ENCODE results near the gene LRRC63.
A peak's percentile ranks its signal among the peaks of the same experiment; 100 is the strongest.
"Not testable (repeated sequence)": the region's sequence is repeated elsewhere in the genome, so short reads cannot be mapped to it uniquely, and the experiment has no call there.

The LRRC63 gene

DNA sequence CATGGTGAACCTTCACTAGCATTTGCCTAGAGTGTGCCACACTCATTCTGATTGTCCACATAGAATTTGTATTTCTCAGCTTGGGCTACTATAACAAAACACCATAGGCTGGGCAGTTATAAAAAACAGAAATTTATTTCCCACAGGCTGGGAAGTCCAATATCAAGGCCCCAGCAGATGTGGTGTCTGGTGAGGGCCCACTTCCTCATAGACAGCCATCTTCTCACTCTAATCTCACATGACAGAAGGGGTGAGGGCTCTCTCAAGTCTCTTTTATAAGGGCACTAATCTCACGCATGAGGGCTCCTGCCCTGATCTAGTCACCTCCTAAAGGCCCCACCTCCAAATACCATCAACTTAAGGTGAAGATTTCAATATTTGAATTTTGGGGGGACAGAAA lies 53.6 kb downstream of the LRRC63 start:
- no peak for DNase-seq (ENCODE audit: low read depth)

DNA sequence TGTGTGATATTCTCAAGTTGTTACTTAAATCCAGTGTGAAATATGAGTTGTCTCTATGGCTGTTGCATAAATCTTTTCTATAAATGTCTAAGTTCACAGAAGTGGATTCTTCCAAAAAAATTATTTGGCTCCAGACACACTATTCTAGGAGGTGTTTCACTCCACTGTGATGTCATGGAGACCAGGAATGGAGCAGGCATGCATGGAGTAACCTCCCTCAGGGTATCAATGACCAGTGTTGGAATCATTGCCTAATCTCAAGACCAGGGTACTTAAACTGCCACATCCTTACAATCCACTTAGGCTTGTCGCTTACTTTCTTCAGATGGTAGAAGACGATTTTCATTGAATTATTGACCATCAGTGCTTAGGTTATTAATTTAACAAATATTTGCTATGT lies 55.4 kb downstream of the LRRC63 start:
- no peak for DNase-seq (ENCODE audit: low read depth)

DNA sequence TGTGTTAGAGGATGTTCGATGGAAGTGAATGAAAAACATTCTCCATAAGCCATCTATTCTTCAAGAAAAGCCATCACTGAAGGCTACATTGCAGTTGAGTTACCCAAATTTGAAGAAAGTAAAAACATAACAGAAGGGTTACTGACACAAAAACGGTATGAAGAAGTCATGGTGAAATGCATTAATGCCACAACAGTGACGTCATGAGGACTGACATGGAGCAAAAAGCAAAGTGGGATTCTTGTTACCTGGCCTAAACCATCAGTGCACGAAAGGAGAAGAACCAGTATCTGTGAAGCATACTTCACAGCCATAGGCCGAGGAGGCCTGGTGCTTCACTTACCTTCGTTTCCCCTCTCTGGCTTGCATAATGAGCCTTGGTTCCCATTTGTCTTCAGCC lies 58.7 kb downstream of the LRRC63 start:
- DNase-seq (ENCODE audit: low read depth), result no peak

DNA sequence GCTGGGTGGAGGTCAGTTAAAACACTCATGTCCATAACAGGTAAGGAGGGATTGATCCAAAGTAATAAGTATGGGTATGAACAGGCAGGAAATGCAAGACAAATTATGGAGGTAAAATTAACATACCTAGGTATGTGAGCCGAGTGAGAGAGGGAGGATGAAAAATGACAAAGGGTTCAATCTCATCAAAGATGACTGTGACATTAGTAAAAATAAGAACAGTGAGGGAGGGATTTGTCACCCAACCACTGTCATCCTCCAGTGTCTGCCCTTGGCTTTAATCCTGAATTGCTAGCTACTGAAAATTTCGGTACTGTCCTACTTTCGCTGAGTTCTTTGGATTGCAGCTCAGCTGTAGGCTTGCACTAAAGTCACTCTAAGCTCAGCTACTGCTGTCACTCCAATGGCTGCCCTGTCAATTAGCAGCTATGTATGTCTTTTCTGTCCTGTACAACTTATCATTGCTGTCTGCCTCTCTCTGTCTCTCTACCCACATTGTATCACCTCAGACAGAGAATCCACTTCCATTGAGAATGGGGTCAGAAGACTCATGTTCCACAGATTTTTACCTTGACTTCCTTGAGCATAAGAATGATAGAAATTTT lies 62.5 kb downstream of the LRRC63 start:
- DNase-seq (ENCODE audit: low read depth), result no peak

DNA sequence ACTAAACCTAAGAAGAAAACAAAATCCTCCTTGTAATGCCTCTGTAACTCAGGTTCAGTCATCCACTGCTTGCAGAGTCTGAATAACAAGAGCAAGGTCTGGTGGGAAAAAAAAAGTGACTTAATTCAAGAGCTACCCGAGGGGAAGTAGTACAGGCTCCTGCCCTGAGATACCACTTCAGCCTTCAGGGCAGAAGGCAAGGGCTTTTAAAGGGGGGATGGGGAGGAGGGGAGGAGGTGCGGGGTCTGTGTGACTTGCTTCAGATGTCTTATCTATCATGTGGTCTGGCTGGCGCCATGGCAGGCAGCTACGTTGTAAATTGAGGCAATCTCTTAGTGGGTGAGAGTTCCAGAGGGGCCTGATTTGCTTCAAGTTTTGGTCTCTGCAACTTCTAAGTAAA lies 66.7 kb downstream of the LRRC63 start:
- DNase-seq (ENCODE audit: low read depth), result no peak

DNA sequence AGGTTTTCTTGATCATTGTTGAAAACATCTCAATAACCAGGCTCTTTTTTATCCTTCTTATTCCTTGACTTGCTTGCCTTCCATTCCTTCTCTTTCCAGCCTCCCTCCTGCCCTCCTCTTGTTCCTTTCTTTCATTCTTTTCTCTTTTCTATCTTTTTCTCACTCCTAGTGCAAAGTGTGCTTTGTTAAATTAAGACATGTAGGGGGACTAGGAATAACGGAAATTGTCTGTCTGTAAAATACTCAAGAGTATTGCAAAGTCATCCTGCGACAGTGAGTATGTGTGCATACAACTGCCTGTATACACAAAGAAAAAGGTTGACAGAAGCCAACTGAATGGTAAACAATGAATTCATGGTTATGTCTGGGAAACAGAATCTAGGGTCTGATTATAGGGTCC lies 70.1 kb downstream of the LRRC63 start:
- no peak for DNase-seq (ENCODE audit: low read depth)

DNA sequence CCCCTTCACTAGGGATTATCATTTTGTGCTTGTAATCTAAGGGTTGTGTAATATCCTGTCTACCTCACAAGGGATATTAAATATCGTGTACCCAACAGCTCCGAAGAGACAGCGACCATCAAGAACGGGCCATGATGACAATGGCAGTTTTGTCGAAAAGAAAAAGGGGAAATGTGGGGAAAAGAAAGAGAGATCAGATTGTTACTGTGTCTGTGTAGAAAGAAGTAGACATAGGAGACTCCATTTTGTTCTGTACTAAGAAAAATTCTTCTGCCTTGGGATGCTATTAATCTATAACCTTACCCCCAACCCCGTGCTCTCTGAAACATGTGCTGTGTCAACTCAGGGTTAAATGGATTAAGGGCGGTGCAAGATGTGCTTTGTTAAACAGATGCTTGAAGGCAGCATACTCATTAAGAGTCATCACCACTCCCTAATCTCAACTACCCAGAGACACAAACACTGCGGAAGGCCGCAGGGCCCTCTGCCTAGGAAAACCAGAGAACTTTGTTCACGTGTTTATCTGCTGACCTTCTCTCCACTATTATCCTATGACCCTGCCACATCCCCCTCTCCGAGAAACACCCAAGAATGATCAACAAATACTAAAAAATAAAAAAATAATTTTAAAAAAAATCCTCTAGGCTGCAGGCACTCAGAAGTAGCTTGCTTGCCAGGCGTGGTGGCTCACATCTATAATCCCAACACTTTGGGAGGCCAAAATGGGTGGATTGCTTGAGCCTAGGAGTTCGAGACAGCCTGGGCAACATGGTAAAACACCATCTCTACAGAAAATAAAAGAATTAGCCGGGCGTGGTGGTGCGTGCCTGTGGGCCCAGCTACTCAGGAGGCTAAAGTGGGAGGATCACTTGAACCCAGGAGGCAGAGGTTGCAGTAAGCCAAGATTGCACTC lies 72.4 kb downstream of the LRRC63 start:
- not testable (repeated sequence) for DNase-seq (ENCODE audit: low read depth)

DNA sequence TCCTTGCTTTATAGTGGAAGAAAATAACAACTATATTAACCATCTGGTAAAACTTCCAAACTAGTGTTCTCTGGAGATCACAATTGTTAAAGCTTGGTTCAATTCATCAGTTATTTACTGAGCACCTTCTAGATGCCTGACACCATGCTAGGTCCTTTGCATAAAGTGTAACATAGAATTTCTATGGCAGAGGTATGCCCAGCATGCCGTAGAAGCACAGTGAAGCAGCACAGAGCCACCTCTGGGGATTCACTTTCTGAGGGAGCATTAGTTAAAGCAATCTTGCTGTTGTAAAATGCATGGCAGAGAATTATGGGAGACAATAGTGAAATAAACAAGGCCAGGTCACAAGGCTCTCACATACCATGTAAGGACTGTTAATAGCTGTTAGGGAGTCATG lies 75.2 kb downstream of the LRRC63 start:
- no peak for DNase-seq (ENCODE audit: low read depth)

DNA sequence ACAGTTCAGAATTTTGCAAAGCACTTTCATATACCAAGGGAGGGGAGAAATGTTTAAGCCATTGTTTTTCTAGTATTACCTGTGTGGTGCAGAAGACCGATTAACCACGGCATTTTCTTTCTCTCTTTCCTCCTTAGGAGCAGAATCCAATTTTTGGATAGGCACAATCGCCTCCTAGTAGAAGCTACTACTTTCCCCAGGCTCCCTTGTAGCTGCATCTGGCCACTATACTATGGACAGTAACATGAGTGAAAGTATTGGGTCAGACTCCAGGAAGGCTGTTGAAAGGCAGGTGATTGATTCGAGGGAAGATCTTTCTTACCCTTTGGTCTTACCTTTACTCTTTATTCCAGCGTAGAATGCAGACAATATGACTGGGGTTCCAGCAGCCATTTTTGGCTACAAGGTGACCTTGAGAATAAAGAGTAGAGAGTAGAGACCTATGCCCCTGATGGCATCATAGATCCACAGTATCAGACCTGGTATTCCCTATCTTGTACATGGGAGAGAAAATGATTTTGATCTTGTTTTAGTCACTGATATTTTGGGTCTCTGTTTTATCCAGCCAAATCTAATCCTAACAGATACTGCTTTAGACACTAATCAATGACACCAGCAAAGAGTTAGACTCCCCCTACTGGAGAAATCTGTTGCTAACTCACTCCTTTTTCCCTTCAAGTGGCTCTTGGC lies 77.0 kb downstream of the LRRC63 start:
- peak; percentile 60 for DNase-seq (ENCODE audit: low read depth)

DNA sequence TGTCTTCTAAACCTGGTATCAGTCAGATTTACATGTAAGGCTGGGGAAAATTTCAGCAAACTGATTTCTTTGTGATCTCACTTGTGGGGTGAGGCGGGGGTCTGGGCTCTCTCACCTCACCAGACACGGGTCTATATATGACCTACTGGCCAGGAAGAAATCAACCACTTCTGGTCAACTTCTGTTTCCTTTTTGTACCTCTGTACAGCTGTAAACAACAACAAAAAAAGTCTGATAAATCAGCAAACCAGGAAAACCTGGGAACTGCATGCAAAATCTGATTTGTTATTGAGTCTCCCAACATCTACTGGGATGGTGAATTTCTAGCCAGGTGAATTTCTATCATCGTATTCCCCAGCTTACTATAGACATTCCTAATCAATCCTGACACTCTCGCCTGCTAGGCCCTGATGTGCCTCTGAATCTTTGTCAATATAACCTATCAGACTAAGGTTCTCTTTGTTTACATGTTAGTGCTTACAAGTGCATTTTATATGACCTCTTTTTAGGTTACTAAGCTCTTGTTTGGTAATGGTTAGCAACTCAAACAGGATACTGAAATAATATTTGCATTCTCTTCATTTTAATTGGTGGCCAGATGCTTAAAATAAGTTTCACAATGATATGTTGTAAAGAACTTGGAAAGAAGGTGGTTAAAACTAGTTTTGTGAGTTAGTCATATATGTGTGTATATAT lies 77.7 kb downstream of the LRRC63 start:
- DNase-seq (ENCODE audit: low read depth), result no peak

DNA sequence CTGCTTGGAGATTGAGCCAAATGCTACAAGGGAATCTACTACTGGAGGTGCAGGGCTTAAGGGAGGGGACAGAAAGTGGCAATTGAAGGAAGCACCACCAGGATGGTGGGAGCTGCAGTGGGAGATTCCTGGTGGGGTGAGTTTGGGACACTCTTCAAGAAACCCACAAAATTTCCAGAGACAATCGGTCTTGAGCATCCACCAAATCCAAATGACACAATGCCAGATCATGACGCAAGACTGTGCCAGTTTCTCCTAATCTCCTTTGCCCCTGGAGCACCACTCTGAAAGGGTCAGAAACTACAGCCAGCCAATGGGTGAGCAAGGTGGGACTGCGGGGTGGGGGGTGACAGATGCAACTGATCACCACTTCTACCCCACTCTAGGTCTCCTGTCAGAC lies 78.7 kb downstream of the LRRC63 start:
- DNase-seq (ENCODE audit: low read depth), result no peak

DNA sequence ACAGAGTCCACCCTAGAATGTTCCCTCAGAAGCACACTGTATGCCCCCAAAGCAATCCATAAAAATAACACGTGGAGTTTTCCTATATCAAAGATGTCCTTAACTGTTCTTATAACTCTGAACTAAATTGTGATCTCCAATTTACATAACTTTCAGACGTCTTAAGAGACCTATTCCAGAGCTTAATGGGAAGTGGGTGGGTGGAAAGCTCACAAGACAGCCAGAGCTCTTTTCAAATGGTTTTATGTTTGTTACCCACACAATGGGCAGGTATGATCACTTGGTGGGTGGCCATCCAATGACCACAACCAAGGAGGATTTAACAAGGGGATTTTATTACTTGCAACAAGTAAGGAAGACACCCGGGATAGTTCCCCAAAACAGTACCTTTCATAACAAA lies 81.7 kb downstream of the LRRC63 start:
- no peak for DNase-seq (ENCODE audit: low read depth)

DNA sequence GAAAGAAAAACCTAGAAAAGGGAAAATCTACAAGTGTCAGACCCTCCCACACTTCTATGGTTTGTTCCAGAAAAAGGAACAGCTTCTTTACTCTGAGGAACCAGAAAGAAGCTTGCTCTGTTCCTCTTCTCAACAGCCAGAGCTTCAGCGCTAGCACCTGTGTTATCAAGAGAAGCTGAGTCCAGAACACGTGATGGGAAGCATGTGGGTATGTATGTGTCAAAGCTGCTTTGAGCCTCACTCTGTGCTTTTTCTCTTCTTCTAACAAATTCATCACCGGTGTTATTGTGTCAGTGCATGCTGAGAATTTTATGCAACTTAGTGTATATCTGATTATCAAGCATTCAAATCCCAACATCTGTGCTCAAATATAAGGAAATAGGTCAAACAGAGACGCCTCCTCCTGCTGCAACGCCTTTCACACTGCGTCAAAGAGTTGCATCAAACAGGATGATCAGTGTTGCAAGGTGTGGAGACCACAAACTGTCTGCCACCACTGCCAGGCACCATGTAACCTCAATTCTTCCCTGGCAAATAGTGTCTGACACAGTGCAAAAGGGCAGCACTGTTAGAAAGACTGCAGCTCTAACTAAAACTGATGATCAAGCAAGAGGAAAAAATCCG lies 83.9 kb downstream of the LRRC63 start:
- peak; percentile 23 for DNase-seq (ENCODE audit: low read depth)

DNA sequence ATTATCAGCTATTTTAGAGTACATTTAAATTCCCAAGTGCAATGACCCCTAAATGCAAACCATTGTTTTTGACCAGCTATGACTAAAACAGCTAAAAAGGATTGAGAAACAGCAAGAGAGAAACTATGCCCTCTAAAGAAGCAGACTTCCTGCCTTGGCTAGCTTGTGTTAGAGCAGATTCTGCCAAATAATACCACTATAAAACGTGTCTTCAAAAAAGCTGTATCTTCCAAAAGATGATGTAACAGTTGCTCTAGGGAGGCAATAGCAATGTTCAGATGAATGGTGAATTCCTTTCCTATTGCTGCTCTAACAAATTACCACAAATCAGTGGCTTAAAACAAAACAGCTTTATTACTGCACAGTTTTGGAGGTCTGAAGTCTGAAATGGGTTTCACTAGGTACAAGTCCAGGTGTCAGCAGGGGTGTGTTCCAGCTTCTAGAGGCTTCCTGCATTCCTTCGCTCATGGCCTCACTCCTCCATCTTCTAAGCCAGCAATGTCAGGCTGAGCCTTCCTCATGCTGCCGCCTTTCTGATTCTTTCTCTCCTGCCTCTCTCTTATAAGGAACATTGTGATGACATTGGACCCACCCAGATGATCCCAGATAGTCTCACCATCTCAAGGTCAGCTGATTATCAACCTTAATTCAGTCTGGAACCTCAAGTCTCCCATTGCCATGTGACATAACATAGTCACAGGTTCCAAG lies 84.5 kb downstream of the LRRC63 start:
- DNase-seq (ENCODE audit: low read depth), result peak; percentile 70

DNA sequence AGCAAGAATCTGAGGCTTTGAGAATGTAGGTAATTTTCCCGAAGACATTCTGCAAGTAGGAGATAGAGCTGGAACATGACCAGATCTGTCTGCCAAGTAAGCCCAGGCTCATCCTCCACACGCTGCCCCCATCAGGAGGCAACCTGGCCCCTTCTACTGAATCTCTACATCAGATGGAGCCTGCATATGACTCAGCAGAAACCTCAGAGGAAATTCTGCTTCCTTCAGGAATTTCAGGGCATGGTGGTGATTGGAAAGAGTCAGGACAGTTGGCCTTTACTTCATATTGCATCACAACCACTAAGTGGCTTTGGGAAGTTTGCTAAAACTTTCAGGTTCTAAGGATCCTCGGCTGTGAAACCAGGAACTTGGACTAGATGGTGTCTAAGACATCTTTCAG lies 85.2 kb downstream of the LRRC63 start:
- DNase-seq (ENCODE audit: low read depth), result peak; percentile 76

DNA sequence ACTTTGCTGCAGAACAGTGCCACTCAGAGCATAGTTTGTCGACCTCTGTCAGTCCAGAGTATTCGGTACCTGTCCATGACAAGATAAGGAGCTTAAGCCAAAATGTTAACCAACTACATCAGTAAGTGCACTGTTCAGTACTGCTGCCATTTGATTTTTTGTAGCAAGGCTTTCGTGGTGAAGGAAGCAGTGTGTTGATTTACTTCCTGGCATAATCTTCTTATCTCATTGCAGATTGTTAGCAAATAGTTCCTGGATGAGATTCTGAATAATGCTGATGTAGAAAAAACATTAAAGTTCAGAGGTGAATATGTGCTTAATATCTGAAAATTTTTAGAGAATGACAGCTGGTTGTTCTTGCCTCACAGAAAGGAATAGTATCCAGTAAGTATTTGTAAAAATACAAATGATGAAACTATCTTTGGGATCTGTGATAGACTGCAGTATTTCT lies 85.7 kb downstream of the LRRC63 start:
- DNase-seq (ENCODE audit: low read depth), result no peak

DNA sequence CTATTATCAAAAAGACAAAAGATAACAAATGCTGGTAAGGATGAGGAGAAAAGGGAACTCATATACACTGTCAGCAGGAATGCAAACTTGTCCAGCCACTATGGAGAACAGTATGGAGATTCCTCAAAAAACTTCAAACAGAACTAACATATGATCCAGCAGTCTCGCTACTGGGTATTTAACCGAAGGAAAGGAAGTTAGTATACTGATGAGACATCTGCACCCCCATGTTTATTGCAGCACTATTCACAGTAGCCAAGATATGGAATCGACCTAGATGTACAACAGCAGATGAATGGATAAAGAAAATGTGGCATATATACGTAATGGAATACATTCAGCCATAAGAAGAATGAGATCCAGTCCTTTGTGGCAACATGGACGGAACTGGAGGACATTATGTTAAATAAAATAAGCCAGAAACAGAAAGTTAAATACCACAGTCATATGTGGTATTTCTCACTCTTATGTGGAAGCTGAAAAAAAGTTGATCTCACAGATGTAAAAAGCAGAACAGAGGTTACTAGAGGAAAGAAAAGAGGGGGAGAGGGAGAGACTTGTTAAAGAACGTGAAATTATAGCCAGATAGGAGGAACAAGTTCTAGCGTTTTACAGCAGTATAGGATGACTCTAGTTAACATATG lies 92.1 kb downstream of the LRRC63 start:
- no peak for DNase-seq (ENCODE audit: low read depth)

DNA sequence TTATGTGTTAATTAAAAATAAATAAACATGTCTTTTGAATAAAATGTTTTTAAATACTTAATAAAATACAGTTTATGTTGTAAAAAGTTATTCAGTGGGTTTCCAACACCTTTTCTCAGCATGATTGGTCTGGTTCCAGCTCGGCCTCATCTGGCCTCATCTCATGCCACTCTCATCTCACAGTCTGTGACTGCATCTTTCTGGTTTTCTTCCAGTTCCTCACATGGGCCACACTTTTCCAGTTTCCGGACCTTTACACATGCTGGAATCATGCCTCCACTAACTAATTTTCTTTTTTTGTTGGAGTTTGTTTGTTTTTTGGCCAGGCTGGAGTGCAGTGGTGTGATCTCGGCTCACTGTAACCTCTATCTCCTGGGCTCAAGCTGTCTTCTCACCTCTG lies 92.8 kb downstream of the LRRC63 start:
- no peak for DNase-seq (ENCODE audit: low read depth)

DNA sequence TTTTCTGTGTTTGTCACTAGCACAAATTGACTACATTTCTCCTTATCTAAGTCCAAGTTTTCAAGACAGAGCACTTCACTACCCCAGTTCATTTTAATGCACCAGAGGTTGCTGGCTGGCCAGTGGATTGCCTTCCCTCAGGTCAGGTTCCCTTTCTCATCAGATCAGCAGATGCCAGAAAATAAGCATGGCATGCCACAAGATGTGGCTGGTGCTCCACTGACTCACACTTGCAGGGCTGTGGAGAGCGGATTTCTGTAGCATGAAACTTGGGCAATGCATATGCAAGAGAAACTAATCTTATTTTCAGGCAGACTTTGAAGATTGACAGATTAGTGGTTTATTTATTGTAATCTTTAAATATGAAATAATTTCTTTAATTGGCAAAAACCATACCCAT lies 95.8 kb downstream of the LRRC63 start:
- no peak for DNase-seq (ENCODE audit: low read depth)

DNA sequence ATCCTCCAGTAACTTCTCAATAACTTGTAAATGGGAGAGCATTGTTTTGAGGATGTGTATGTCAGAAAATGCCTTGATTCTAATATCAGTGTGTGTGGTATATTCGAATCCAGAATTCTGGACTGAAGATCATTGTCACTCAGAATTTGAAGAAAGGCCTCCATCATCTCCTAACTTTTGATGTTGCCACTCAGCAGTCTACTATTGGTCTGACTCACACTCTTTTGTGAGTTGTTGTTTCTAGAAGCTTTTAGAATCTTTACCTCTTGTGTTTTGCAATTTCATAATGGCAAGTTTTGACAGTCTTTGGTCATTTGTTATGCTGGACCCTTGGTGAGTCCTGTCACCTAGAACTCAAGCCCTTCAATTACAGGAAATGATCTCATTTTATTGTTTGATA lies 98.3 kb downstream of the LRRC63 start:
- DNase-seq (ENCODE audit: low read depth), result no peak

DNA sequence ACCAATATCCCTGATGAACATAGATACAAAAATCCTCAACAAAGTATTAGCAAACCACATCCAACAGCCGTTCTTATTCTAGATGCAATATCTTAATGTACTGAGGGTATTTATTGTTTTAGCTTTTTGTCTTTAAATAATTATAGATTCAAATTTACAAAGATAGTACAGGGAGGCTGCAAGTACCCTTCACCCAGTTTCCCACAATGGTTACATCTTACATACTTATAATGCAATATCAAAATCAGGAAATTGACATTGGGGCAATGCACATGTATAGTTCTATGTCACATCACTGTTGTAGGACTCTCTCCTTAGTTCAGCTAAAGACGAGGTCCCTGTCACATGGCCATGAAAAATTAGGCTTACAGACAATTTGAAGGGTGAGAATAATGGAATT lies 99.5 kb downstream of the LRRC63 start:
- no peak for DNase-seq (ENCODE audit: low read depth)

All from ELR (cell line).